ENCODE results near the gene HDDC2. TPM values are rescaled to one million over a fixed set of nuclear protein-coding genes. Genes with fewer than 3 reads are reported as not detected.

Gene HDDC2
- total and polyA plus RNA-seq, 2 experiments from 2014 or later = 55.1 to 83.2 TPM

DNA sequence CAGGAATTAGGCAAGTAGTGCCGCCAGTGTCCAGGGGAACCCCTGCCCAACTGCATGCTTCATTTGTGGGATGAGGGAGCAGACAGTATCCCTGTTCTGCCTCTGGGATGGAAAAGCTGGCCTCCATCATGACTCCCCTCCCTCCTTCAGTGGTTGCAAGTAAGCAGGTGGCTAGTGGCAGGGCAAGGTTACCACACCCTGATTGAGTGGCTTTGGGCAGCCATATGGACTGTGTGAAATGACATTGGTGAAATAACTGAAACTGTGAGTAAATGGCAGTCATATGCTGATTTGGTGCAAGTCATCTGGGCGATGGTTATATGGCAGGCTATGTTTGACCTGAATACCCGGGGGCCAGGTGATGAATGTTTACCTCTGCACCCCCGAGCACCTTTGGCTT, 33.0 kb downstream of the HDDC2 start:
- no peak overlapping the region for H3K4me2 ChIP-seq (ENCODE audit: unreplicated experiment)
- no peak overlapping the region for H2AFZ ChIP-seq
- H3K36me3 ChIP-seq (ENCODE audit: low read depth) = no peaks in the 10 kb centered on the region
- H3F3A ChIP-seq (ENCODE audit: insufficient read depth) = no peaks in the 10 kb centered on the region
- H3K27me3 ChIP-seq (replicated peaks; ENCODE audit: insufficient read depth) = no peaks in the 10 kb centered on the region
- H3K9me2 ChIP-seq (ENCODE audit: insufficient read depth) = no peaks in the 10 kb centered on the region
- H3K9ac ChIP-seq = no peak overlapping the region
- H3K27ac ChIP-seq = no peak overlapping the region
- H3K79me2 ChIP-seq (ENCODE audit: insufficient read depth) = no peaks in the 10 kb centered on the region
- no peaks in the 10 kb centered on the region for H4K20me1 ChIP-seq (ENCODE audit: insufficient read depth)
- TF ChIP-seq EZH2phosphoT487 (IDR thresholded peaks at IDR 0.05; ENCODE audit: insufficient read depth, low read depth) (no peak), EZH2 (IDR thresholded peaks at IDR 0.05; ENCODE audit: insufficient read depth, poor library complexity, severe bottlenecking) (no peak)
- DNase-seq = no peak
- no peaks in the 10 kb centered on the region for H3K4me1 ChIP-seq (ENCODE audit: insufficient read depth)
- H3K4me3 ChIP-seq = no peak overlapping the region
- WGBS, 2 experiments (ENCODE audit: low coverage in 1 of 2, low lambda C conversion rate in 2 of 2, missing lambda C conversion rate in 2 of 2) = 94 to 95% methylated on average over 4 of the region's 4 CpGs
- in situ Hi-C loops (cut with MboI) = no loop called here
- H3K9me3 ChIP-seq (ENCODE audit: low read depth) = no peaks in the 10 kb centered on the region

DNA sequence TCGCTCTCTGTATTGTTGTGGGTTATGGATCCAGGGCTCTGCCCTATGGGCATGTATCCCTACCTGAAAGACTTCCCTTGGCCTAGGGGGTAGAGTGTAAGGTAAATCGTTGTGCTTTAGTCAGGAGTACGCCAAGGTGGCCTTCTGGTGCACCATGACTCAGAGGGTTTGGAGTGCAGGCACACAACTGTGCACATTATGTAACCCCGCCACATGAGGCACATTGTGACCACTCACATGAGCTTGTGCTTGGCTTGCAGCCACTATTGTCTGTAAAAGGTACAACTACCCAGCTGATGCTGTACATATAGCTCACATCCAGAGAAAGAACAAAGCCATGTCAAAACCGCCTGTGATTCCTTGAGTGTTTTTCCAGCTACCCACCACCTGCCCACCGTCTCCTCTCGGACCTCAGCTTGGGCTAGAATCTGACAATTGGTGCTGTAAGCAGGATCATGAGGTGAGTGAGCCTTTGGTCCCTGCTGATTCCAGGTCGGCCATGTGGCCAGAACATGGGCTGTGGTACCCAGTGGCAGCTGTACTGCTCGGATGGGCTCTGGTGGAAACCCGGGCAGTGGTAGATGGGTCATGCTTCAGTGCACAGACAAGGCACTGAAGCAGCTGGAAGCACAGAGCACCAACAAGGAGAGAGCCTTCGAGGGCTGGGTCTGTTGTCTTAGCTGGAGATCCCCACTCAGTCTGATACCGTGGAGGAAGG, 33.8 kb downstream of the HDDC2 start:
- Histone ChIP-seq H3F3A (ENCODE audit: insufficient read depth) (0 out of 2 replicates have a peak, but pooled peaks cover 5% of the 10 kb centered on the region), H3K9ac (no peak overlapping the region), H3K27ac (no peak overlapping the region), H3K4me1 (ENCODE audit: insufficient read depth) (no peaks in the 10 kb centered on the region), H3K4me3 (no peak overlapping the region), H4K20me1 (ENCODE audit: insufficient read depth) (no peaks in the 10 kb centered on the region), H2AFZ (no peak overlapping the region), H3K4me2 (ENCODE audit: unreplicated experiment) (no peak overlapping the region), H3K9me3 (ENCODE audit: low read depth) (no peaks in the 10 kb centered on the region), H3K79me2 (ENCODE audit: insufficient read depth) (no peaks in the 10 kb centered on the region), H3K27me3 (replicated peaks; ENCODE audit: insufficient read depth) (no peaks in the 10 kb centered on the region), H3K36me3 (ENCODE audit: low read depth) (no peaks in the 10 kb centered on the region), H3K9me2 (ENCODE audit: insufficient read depth) (no peaks in the 10 kb centered on the region)
- no peak for TF ChIP-seq EZH2 (IDR thresholded peaks at IDR 0.05; ENCODE audit: insufficient read depth, poor library complexity, severe bottlenecking)
- TF ChIP-seq EZH2phosphoT487 (IDR thresholded peaks at IDR 0.05; ENCODE audit: insufficient read depth, low read depth) = no peak
- in situ Hi-C loops (cut with MboI) = no loop called here
- DNase-seq = no peak
- 84% methylated on average over 12 of the region's 12 CpGs for WGBS, 2 experiments (ENCODE audit: low coverage in 1 of 2, low lambda C conversion rate in 2 of 2, missing lambda C conversion rate in 2 of 2)

DNA sequence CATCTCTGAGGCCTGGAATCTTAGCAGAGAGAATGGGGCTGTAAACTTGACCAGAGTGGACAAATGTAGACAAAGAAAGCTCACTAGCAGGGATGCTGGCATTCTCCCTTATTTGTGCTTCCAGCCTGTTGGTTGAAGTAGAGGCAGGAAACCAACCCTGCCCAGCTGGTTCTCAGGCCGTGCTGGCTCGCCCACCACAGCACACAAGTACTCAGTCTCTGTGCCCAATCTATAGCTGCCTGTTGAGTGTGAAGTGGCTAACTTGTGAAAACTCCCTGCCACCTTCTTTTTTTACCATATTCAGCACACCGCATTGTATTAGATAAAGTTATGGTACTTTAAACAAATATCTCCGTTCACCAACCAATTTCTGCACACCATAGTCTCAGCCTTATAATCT, 37.3 kb downstream of the HDDC2 start:
- Histone ChIP-seq H3K27ac (no peak overlapping the region), H2AFZ (no peak overlapping the region), H3F3A (ENCODE audit: insufficient read depth) (peaks cover 25% of the 10 kb centered on the region; the same call in 1 of the 2 replicates), H3K79me2 (ENCODE audit: insufficient read depth) (no peaks in the 10 kb centered on the region), H3K9ac (no peak overlapping the region), H3K9me3 (ENCODE audit: low read depth) (no peaks in the 10 kb centered on the region), H3K4me2 (ENCODE audit: unreplicated experiment) (no peak overlapping the region), H3K36me3 (ENCODE audit: low read depth) (no peaks in the 10 kb centered on the region), H4K20me1 (ENCODE audit: insufficient read depth) (no peaks in the 10 kb centered on the region), H3K9me2 (ENCODE audit: insufficient read depth) (no peaks in the 10 kb centered on the region), H3K4me3 (no peak overlapping the region), H3K4me1 (ENCODE audit: insufficient read depth) (peaks cover 18% of the 10 kb centered on the region), H3K27me3 (replicated peaks; ENCODE audit: insufficient read depth) (no peaks in the 10 kb centered on the region)
- TF ChIP-seq EZH2phosphoT487 (IDR thresholded peaks at IDR 0.05; ENCODE audit: insufficient read depth, low read depth) (no peak), EZH2 (IDR thresholded peaks at IDR 0.05; ENCODE audit: insufficient read depth, poor library complexity, severe bottlenecking) (no peak)
- WGBS, 2 experiments (ENCODE audit: low coverage in 1 of 2, low lambda C conversion rate in 2 of 2, missing lambda C conversion rate in 2 of 2) = 82 to 83% methylated on average over 4 of the region's 4 CpGs
- DNase-seq = no peak
- in situ Hi-C loops (cut with MboI) = no loop called here

DNA sequence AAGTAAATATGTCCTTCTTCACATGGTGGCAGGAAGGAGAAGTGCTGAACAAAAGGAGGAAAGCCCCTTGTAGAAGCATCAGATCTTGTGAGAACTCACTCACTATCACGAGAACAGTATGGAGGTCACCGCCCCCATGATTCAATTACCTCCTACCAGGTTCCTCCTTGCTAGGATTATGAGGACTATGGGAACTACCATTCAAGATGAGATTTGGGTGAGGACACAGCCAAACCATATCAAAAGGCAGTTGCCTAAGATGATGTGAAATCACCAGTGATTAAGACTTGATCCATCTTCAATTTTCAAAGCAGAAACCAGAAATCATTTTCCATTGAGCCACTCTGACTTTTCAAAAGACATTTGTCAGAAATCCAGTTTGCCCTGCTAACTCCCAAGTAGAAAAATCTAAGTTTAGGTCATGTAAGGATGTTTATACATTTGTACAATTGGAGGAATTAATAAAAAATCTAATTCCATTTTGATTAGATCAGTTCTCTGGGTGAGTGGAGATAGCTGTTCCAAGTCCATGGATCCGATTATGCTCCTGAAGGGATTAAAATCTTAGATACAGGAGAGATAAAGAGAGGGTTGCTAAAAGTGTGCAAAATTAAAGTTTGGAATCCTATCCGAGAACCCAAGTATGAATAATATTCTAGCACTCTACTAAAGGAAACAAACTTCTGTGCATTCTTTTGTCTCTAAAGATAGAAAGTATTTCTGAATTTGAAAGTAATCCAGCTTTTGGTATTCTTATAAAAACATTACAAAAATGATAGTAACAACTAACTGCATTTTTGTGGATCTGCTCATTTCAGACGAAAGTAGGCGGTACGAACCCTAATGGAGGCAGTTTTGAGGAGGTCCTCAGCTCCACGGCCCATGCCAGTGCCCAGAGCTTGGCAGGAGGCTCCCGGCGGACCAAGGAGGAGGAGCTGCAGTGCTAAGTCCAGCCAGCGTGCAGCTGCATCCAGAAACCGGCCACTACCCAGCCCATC, 39.5 kb downstream of the HDDC2 start:
- Histone ChIP-seq H3K36me3 (ENCODE audit: low read depth) (no peaks in the 10 kb centered on the region), H3K27ac (peak overlapping the region; percentile 68), H3K79me2 (ENCODE audit: insufficient read depth) (no peaks in the 10 kb centered on the region), H3K27me3 (replicated peaks; ENCODE audit: insufficient read depth) (no peaks in the 10 kb centered on the region), H3K9ac (no peak overlapping the region), H4K20me1 (ENCODE audit: insufficient read depth) (no peaks in the 10 kb centered on the region), H3K4me2 (ENCODE audit: unreplicated experiment) (peak overlapping the region; percentile 79), H3F3A (ENCODE audit: insufficient read depth) (peaks cover 25% of the 10 kb centered on the region; the same call in 1 of the 2 replicates), H3K9me2 (ENCODE audit: insufficient read depth) (0 out of 2 replicates have a peak, but pooled peaks cover 3% of the 10 kb centered on the region), H3K4me3 (peak overlapping the region; percentile 24), H3K4me1 (ENCODE audit: insufficient read depth) (peaks cover 18% of the 10 kb centered on the region), H2AFZ (peak overlapping the region; percentile 30; the same call in 1 of the 2 replicates), H3K9me3 (ENCODE audit: low read depth) (no peaks in the 10 kb centered on the region)
- 71 to 76% methylated on average over 12 of the region's 12 CpGs for WGBS, 2 experiments (ENCODE audit: low coverage in 1 of 2, low lambda C conversion rate in 2 of 2, missing lambda C conversion rate in 2 of 2)
- no peak for TF ChIP-seq EZH2phosphoT487 (IDR thresholded peaks at IDR 0.05; ENCODE audit: insufficient read depth, low read depth)
- peak; percentile 59 for DNase-seq
- in situ Hi-C loops (cut with MboI) = no loop called here

Measured in GM23248 (cell line).